Kasumi-1 (cell line): ENCODE data around the gene SENP6.

Source experiments
- DNase-seq, 2 experiments: peaks; one replicate each; lab custom pipeline; 2025; lab: John Stamatoyannopoulos, UW

SENP6 gene

DNA sequence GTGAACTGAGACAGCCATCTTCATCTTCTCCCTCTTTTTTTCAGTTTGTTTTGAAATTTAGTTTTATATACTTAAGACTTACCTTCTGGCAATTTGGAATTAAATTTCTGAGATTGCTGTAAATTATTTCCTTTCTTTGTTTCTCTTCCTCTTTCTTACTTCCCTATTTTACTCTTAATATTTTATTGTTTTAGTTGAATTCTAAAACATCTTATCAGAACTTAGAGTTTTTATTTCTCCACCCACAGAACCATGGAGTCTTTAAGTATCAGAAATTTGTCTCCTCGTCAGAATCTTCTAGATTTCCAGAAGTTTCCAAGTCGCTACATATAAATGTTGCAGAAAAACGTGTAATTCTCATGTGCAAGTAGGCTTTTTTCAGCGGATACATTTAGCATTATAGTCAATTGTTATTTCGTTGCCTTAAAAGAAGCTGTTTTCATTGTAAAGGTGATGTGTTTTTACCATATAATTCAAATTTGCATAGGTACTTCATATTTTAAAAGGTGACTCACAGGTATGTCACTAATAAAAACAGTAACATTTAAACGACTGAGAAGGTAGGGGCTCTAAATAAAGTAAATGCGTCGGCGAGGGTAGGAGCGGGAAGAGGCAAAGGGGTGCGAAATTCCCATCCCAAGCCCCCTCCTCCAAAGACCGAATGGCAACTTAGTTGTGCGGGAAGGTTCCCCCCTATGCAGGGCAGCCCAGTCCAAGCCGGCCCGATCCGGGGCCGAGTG lies 146.5 kb downstream of the SENP6 start:
- DNase-seq: peak; percentile 42 to 49

DNA sequence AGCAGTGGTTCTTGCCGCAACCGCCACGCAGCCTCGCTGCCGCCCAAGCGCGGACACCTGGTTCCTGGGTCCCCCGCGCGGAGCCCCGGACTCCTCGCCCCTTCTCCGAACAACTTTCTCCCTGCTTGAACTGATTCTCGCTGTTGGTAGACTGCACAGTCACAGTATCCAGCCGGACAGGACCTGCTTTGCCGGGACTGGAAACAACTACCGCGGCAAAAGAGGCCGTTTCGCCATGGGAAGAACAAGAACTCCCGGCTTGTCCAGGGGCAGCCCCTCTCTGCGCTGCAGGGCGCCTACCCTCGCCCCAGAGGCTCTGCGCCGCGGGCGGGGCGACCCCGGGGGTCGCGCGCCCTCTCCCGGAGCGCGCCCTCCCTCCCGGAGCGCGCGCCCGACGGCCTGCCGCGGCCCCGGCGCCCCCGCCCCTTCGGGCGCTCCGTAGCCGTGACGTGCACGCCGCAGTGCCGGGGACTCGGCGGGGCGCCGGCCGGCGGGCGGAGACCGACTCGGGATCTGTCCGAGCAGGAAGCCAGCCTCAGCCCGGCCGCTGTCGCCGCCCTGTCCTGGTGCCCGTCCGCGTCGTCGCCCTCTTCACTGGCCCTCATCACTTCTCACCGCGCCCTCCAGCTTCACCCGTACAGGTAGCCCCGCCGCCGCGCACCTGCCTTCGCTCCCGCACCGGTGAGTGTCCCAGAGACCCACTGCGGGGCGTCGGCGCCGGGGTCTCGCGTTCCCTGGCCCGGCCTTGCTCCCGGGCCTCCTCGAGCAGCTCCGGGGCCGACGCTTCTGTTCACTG lies 147.3 kb downstream of the SENP6 start, which contains the start of gene MYO6:
MYO6 (plus strand) TSS at position 497 of the 796 bp plus-strand sequence. CDS start 68,309 bp downstream, outside the sequence.
- no peak for DNase-seq

DNA sequence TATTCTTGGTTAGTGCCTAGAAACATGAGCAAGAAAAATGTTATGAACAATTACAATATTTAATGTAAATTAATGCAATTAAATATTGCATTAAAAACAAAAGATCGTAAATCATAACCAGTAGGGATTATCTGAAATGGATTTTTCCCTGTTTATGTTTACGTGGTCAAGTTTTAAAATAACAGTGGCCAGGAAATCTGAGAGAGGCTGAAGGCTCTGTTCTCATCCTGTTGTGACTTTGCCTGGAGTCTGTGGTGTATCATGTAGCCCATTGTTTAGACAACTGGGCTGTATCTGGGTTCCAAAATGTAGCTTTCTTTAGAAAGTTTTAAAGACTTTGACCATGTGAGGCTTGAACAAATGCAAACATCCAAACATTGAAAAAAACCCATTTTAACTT lies 149.8 kb downstream of the SENP6 start:
- no peak for DNase-seq

GRCh38 chr6:75752365-75752764 lies 150.7 kb downstream of the SENP6 start:
- no peak for DNase-seq

DNA sequence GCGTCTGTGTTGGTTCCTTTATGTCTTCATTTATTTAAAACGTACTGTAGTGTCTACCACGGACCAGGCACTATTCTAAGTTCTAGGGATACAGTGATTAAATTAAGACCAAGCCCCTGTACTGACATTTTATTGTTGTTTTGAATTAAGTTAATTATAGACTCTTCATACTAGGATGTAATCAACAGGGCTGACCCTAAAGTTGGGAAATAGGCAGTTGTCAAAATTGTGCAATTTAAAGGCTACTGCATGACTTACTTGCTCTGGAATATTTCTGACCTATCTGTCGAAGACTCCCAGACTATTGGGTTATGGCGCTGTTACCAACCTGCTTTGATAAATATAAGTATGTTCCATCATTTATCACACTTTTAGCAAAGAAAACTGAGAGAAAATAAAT lies 154.0 kb downstream of the SENP6 start:
- no peak for DNase-seq

GRCh38 chr6:75757295-75757694 lies 155.6 kb downstream of the SENP6 start:
- DNase-seq: no peak

DNA sequence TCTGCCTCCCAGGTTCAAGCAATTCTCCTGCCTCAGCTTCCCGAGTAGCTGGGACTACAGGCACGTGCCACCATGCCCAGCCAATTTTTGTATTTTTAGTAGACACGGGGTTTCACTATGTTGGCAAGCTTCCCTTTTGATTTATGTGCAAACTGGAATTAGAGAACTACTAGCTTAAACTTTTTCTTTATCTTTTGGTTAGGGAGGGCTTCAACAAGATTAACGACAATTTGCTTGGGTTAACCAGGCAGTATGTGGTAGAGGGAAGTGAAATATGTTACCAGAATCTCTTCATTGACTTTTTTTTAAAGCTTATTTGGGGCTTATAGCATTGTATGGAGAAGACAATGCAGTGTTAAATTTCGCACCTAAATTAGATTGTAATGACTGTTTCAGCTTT lies 156.4 kb downstream of the SENP6 start:
- DNase-seq: no peak

- DNase-seq: peak; percentile 51 to 52
Observed at GRCh38 chr6:75759207-75759606, 157.5 kb downstream of the SENP6 start.

- DNase-seq: no peak
Observed at GRCh38 chr6:75760320-75760719, 158.6 kb downstream of the SENP6 start.

DNA sequence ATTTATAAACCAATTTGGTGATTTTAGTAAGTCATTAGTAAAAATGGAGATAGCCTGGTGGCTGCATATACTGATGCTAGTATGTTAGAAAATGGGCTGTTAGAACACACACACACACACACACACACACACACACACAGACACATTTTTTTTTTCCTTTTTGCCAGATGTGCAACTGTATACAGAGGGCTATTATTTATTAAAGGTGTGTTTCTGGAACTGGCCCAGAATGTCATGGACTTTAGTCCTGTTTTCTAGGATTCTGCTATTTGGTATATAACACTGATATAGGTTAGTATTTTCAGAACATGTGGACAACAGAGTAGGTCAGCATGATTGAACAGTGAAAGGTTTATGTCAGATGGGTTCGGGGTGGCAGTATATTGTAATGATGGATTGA lies 159.8 kb downstream of the SENP6 start:
- DNase-seq: no peak

- DNase-seq: no peak
Observed at GRCh38 chr6:75762063-75762462, 160.4 kb downstream of the SENP6 start.

DNA sequence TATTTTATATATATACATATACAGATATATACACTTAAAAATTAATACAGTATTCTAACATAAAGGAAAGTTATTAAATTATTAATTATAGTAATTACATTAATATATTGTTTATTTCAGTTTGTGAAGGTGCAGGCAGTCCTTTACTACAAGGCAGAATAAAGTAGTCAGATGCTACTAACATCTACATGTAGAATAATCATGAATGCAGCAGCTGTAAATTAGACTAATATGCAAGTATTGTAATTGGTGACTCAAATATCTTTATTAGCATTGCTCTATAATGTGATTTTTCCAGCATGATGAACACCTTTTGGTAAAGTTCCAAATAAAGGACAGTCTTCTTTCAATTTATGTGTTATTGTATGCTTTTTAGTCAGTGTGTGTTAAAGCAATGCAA lies 164.7 kb downstream of the SENP6 start:
- DNase-seq: no peak
